PC-9 (cell line): Measurements from ENCODE around the gene SCNN1B. TPM values are rescaled to one million over a fixed set of nuclear protein-coding genes. Genes with fewer than 3 reads are reported as not detected.

Experiments
- BruUV-seq: library from RNA; stranded (reverse); fragments of 400-500 nt; replicated peaks from 2 replicates; lab custom pipeline; 2021; lab: Mats Ljungman, UMichigan
- CTCF ChIA-PET: fragments of 300-600 bp; sonication (Branson Sonifier 250); formaldehyde crosslinking; loops from one replicate; lab custom pipeline; 2022; ENCODE audit warnings: antibody characterized with exemption; lab: Charles Lee
- POLR2A ChIA-PET: fragments of 300-600 bp; sonication (Branson Sonifier 250); formaldehyde crosslinking; loops from one replicate; lab custom pipeline; 2022; ENCODE audit warnings: antibody characterized with exemption; ENCODE audit not compliant: unreplicated experiment; lab: Charles Lee
- DNase-seq, 2 experiments: peaks; one replicate each; pipeline versions ENCODE4 v3.0.0 to v3.0.0-alpha.2; 2015 to 2022; ENCODE audit warnings: mixed read lengths in 1 of 2
- H2AFZ ChIP-seq: fragments of 200-600 bp; sonication (generic); 2 replicates; pipeline ENCODE4 v1.8.1; 2017; ENCODE audit warnings: antibody characterized with exemption
- H3F3A ChIP-seq: fragments of 200-600 bp; sonication (generic); 2 replicates; pipeline ENCODE4 v1.8.1; 2017; ENCODE audit warnings: antibody characterized with exemption, mild to moderate bottlenecking, low read depth; ENCODE audit not compliant: insufficient read depth
- H3K27ac ChIP-seq: fragments of 200-600 bp; sonication (generic); 2 replicates; pipeline ENCODE4 v1.6.1; 2016; ENCODE audit warnings: mixed run types
- H3K27me3 ChIP-seq: fragments of 200-600 bp; sonication (generic); 2 replicates; pipeline ENCODE4 v1.6.1; 2016; ENCODE audit warnings: low read depth, mixed run types; ENCODE audit not compliant: insufficient read depth
- H3K36me3 ChIP-seq: fragments of 200-600 bp; sonication (generic); 2 replicates; pipeline ENCODE4 v1.6.1; 2016; ENCODE audit warnings: low read depth, mixed run types
- H3K4me1 ChIP-seq: fragments of 200-600 bp; sonication (generic); replicated peaks from 2 replicates; pipeline ENCODE4 v1.6.1; 2016; ENCODE audit warnings: mixed run types; ENCODE audit not compliant: insufficient read depth
- H3K4me2 ChIP-seq: fragments of 200-600 bp; sonication (generic); 2 replicates; pipeline ENCODE4 v1.6.1; 2017; ENCODE audit warnings: mixed run types
- H3K4me3 ChIP-seq: fragments of 200-600 bp; sonication (generic); 2 replicates; pipeline ENCODE4 v1.6.1; 2016; ENCODE audit warnings: mixed run types
- H3K79me2 ChIP-seq: fragments of 200-600 bp; sonication (generic); 2 replicates; pipeline ENCODE4 v1.6.1; 2017; ENCODE audit warnings: low read depth, mixed run types
- H3K9me2 ChIP-seq: fragments of 200-600 bp; sonication (generic); 2 replicates; pipeline ENCODE4 v1.8.1; 2017; ENCODE audit warnings: mild to moderate bottlenecking; ENCODE audit not compliant: insufficient read depth
- H3K9me3 ChIP-seq: fragments of 200-600 bp; sonication (generic); 2 replicates; pipeline ENCODE4 v1.8.1; 2016; ENCODE audit warnings: low read depth; ENCODE audit not compliant: insufficient read depth
- H4K20me1 ChIP-seq: fragments of 200-600 bp; sonication (generic); 2 replicates; pipeline ENCODE4 v1.8.1; 2017; ENCODE audit not compliant: insufficient read depth
- EZH2 ChIP-seq: fragments of 200-600 bp; sonication (generic); IDR thresholded peaks from 2 replicates; pipeline ENCODE4 v1.8.0; 2017; ENCODE audit warnings: antibody characterized with exemption, low read depth
- intact Hi-C: fragments of 100-400 bp; cut with micrococcal nuclease; formaldehyde crosslinking; loops from one replicate; pipeline ENCODE4 v1.10.0; 2022; ENCODE audit not compliant: unreplicated experiment
- total RNA-seq: library from RNA; stranded (reverse); gene quantifications from 2 replicates; pipeline ENCODE4 v1.2.3, GENCODE V29; 2021
- TF ChIP-seq, protein P1 (sequence below): fragments of 200-600 bp; sonication (generic); conservative IDR thresholded peaks from 2 replicates; pipeline ENCODE4 v1.6.1; 2017; ENCODE audit warnings: mixed run types, antibody characterized with exemption, mild to moderate bottlenecking, moderate library complexity

SCNN1B gene
- total RNA-seq, 1 experiment from 2014 or later, result 0.57 TPM

- H3K4me1 ChIP-seq, result no peaks in the 10 kb centered on the region
- intact Hi-C loops, result no loop called here
- ChIA-PET POLR2A (no interaction called here), CTCF (interaction anchor here (0.6 kb wide), 2 partner anchors 130 to 1233 kb away, joined by 7 to 20 read pairs; no protein-coding TSS in a partner anchor)
- no TSS peak for BruUV-seq
- TF ChIP-seq EZH2, result no peak
- TF ChIP-seq, protein P1, sequence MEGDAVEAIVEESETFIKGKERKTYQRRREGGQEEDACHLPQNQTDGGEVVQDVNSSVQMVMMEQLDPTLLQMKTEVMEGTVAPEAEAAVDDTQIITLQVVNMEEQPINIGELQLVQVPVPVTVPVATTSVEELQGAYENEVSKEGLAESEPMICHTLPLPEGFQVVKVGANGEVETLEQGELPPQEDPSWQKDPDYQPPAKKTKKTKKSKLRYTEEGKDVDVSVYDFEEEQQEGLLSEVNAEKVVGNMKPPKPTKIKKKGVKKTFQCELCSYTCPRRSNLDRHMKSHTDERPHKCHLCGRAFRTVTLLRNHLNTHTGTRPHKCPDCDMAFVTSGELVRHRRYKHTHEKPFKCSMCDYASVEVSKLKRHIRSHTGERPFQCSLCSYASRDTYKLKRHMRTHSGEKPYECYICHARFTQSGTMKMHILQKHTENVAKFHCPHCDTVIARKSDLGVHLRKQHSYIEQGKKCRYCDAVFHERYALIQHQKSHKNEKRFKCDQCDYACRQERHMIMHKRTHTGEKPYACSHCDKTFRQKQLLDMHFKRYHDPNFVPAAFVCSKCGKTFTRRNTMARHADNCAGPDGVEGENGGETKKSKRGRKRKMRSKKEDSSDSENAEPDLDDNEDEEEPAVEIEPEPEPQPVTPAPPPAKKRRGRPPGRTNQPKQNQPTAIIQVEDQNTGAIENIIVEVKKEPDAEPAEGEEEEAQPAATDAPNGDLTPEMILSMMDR, result no peak
- H3K79me2 ChIP-seq, result no peaks in the 10 kb centered on the region
- H3F3A ChIP-seq, result no peaks in the 10 kb centered on the region
- no peak overlapping the region for H3K27ac ChIP-seq
- no peak overlapping the region for H2AFZ ChIP-seq
- H3K36me3 ChIP-seq, result no peaks in the 10 kb centered on the region
- H3K4me2 ChIP-seq, result no peak overlapping the region
- H3K9me3 ChIP-seq, result no peaks in the 10 kb centered on the region
- no peak for DNase-seq
- H4K20me1 ChIP-seq, result no peaks in the 10 kb centered on the region
- H3K27me3 ChIP-seq, result no peaks in the 10 kb centered on the region
- H3K4me3 ChIP-seq, result no peak overlapping the region
- H3K9me2 ChIP-seq, result no peaks in the 10 kb centered on the region
Measured at GRCh38 chr16:23310217-23310616, 8.1 kb downstream of the SCNN1B start.

DNA sequence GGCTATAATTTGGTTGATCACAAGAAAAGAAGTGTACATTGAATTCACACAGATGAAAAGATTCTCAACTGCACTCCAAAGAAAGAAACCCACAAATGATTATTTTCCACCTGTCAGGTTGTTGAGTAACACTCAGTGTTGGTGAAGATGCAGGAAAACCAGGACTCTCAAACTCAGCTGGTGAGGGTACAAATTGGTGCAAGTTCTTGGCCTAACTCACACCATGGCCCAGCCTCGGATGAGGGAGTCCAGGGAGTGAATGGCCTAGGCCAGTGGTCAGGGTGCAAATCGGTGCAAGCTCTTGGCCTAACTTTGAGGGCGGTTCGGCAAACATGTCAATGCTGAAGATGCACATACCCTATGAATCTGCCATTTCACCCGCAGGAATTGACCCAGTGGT lies 8.6 kb downstream of the SCNN1B start:
- Histone ChIP-seq H3K36me3 (no peaks in the 10 kb centered on the region), H3K9me2 (no peaks in the 10 kb centered on the region), H3K79me2 (no peaks in the 10 kb centered on the region), H3K27ac (no peak overlapping the region), H3K27me3 (no peaks in the 10 kb centered on the region), H3K9me3 (no peaks in the 10 kb centered on the region), H3F3A (no peaks in the 10 kb centered on the region), H2AFZ (no peak overlapping the region), H3K4me2 (no peak overlapping the region), H3K4me3 (no peak overlapping the region), H4K20me1 (no peaks in the 10 kb centered on the region), H3K4me1 (no peaks in the 10 kb centered on the region)
- no peak for TF ChIP-seq EZH2
- TF ChIP-seq, protein P1, result no peak
- ChIA-PET CTCF (interaction anchor here (0.6 kb wide), 2 partner anchors 130 to 1233 kb away, joined by 7 to 20 read pairs; no protein-coding TSS in a partner anchor), POLR2A (no interaction called here)
- intact Hi-C loops, result no loop called here
- no peak for DNase-seq
- no TSS peak for BruUV-seq

DNA sequence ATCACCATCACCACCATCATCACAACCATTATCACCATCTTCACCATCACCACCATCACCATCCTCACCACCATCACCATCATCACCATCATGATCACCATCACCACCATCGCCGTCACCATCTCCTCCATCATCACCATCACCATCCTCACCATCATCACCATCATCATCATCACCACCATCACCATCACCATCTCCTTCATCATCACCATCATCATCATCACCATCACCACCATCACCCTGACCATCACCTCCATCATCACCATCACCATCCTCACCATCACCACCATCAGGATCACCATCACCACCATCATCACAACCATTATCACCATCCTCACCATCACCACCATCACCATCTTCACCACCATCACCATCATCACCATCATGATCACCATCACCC lies 14.1 kb downstream of the SCNN1B start:
- BruUV-seq, result no TSS peak
- no peak overlapping the region for H3K27ac ChIP-seq
- no peak overlapping the region for H2AFZ ChIP-seq
- no peak overlapping the region for H3K4me3 ChIP-seq
- no peaks in the 10 kb centered on the region for H3K79me2 ChIP-seq
- intact Hi-C loops, result no loop called here
- no peaks in the 10 kb centered on the region for H3F3A ChIP-seq
- no peaks in the 10 kb centered on the region for H3K27me3 ChIP-seq
- CTCF ChIA-PET, result no interaction called here
- no peak overlapping the region for H3K4me2 ChIP-seq
- H3K4me1 ChIP-seq, result no peaks in the 10 kb centered on the region
- H4K20me1 ChIP-seq, result no peaks in the 10 kb centered on the region
- no peaks in the 10 kb centered on the region for H3K36me3 ChIP-seq
- no peak for DNase-seq
- no peaks in the 10 kb centered on the region for H3K9me2 ChIP-seq
- H3K9me3 ChIP-seq, result no peaks in the 10 kb centered on the region
- no peak for TF ChIP-seq EZH2
- TF ChIP-seq, protein P1, result no peak
- POLR2A ChIA-PET, result no interaction called here
